ENCODE data around the gene RMND5B.

DNA sequence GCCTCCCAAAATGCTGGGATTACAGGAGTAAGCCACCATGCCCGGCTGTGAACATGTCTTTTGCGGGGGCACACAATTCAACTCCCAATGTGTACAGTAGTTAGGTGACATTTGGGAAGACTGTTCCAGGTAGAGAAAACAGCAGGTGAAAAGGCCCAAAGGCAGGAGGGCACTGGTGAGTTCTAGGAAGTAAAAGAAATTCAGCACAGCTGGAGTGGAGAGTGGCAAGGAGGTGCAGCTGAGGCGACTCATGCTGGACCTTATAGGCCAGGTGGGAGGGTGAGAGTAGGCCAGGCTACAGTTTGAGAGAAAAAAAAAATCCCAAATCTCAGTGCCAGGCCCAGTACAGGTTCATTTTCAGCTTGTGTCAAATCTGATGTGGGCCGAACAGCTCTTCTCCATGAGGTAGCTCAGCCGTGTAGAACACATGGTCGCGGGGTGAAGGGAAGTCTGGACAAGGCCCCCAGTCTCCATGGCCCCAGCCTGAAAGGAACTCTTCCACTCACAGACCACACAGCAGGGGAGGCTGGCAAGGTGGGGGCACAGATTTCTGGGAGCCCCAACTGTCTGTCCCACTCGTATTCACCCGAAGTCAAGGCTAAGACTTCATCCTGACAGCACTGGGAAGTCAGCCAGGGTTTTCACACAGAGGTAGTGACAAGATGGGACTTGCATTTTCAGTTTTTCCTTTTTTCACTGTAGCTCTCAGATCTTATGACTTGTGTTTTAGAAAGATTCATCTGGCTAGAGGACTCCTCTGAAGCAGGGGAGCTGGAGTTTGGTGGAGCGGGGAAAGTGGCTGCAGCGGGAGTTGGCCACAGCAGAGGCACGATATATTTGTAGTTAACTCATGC, 69.0 kb downstream of the RMND5B start:
- no peak for TF ChIP-seq CTCF (IDR thresholded peaks at IDR 0.05)
- TF ChIP-seq POLR2A (IDR thresholded peaks at IDR 0.05): no peak
